Stomach (tissue), 9 donors: ENCODE data around the gene ANKRA2. TPM values are rescaled to one million over a fixed set of nuclear protein-coding genes. Genes with fewer than 3 reads are reported as not detected.
A peak's percentile ranks its signal among the peaks of the same experiment; 100 is the strongest.

ENCODE experiments used
- DNase-seq, 2 donors: peaks; one replicate each; pipeline versions ENCODE4 v3.0.0 to v3.0.0-alpha.2; 2013 to 2019
- H3K27ac ChIP-seq, 5 donors: fragments of 200-600 bp in 4 of 5; sonication (generic) in 4 of 5; one replicate each; pipeline ENCODE4 v1.5.1; 2013 to 2019; ENCODE audit warnings: mild to moderate bottlenecking in 1 of 5, moderate library complexity in 1 of 5
- H3K27me3 ChIP-seq, 3 donors: fragments of 200-600 bp; sonication (generic); one replicate each; pipeline ENCODE4 v1.5.1; 2017 to 2019; ENCODE audit warnings: mixed run types in 1 of 3
- H3K36me3 ChIP-seq, 4 donors: fragments of 200-600 bp; sonication (generic); 1 replicate in 3 of 4; 2 replicates in 1 of 4; pipeline ENCODE4 v1.5.1; 2016 to 2019
- H3K4me1 ChIP-seq, 4 donors: fragments of 200-600 bp; sonication (generic); one replicate each; pipeline ENCODE4 v1.5.1; 2016 to 2019
- H3K4me3 ChIP-seq, 4 donors: fragments of 200-600 bp; sonication (generic) in 3 of 4; one replicate each; pipeline ENCODE4 v1.5.1; 2016 to 2019; ENCODE audit warnings: mild to moderate bottlenecking in 1 of 4
- H3K9me3 ChIP-seq, 4 donors: fragments of 200-600 bp; sonication (generic); one replicate each; pipeline ENCODE4 v1.5.1; 2016 to 2019
- EP300 ChIP-seq: sonication (generic); formaldehyde crosslinking; IDR thresholded peaks from one replicate; pipeline ENCODE4 v1.6.1; 2017; ENCODE audit warnings: antibody characterized with exemption
- POLR2A ChIP-seq, 4 donors: fragments of 450-650 bp; IDR thresholded peaks; one replicate each; pipeline ENCODE4 v1.6.1; 2016; ENCODE audit warnings: antibody characterized with exemption in 4 of 4, control low read depth in 2 of 4, mild to moderate bottlenecking in 1 of 4, moderate library complexity in 1 of 4
- POLR2AphosphoS5 ChIP-seq, 3 donors: sonication (generic); formaldehyde crosslinking; IDR thresholded peaks; one replicate each; pipeline ENCODE4 v1.6.1; 2016; ENCODE audit warnings: antibody characterized with exemption in 3 of 3
- WGBS, 5 donors: extraction: QIAGEN DNeasy Blood & Tissue Kit in 3 of 5; methylation state at CpG; one replicate each; pipeline versions ENCODE4 v1.1.5 to v1.1.7; 2013 to 2018; 5-methylcytosine and 5-hydroxymethylcytosine counted together
- intact Hi-C: fragments of 100-400 bp; cut with DNase I; formaldehyde crosslinking; loops from one replicate; pipeline ENCODE4 v1.15.1; 2023; ENCODE audit warnings: low total_unique reads
- polyA plus RNA-seq, 3 donors: library from polyadenylated mRNA; stranded (reverse); fragments of 200-250 nt; gene quantifications; one replicate each; pipeline ENCODE4 v1.2.3, GENCODE V29; 2013
- total RNA-seq, 5 donors: library from RNA; depleted of rRNA; stranded (reverse); fragments of >200 nt; gene quantifications; one replicate each; pipeline versions ENCODE4 v1.1.0 to v1.2.3, GENCODE V29; 2014 to 2016
- TF ChIP-seq, protein P1 (sequence below), 7 experiments: fragments of 450-650 bp in 4 of 7; fragments of 200-600 bp in 3 of 7; sonication (generic) in 3 of 7; IDR thresholded peaks; one replicate each; pipeline ENCODE4 v1.5.1; 2016 to 2019; ENCODE audit warnings: antibody characterized with exemption in 7 of 7, control low read depth in 2 of 7, mild to moderate bottlenecking in 1 of 7
- donor health status: healthy with polysubstance abuse.
- donor health status: Bipolar disorder and iron deficiency.
- donor health status: healthy.

The ANKRA2 gene
- total and polyA plus RNA-seq, 8 donors: 2.0 to 115 (median 24.0) TPM

DNA sequence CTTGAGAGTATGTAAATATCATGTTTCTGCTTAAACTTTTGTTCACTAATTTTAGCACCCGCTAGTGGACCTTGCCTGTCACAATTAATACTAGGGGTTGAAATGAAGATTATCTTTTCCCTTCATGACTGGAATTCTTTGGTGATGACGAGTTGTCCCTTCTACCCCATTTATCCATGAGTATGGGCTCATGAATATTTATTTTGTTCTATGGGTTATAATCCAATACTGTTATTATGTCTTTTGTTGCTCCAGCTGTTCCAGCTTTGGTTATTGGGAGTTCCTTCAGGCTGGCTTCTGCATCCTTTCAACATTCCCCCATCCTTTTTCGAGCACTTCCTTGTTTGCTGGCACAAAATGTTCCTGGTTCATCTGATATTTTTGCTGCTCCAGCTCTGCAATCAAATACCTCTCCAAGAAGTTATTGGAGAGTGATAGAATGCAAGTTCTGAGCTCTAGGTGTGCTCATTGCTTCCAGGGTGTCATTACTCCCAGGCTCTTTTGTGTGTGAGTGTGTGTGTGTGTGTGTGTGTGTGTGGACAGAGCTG, 40.8 kb upstream of the ANKRA2 start:
- Histone ChIP-seq H3K27ac (peak overlapping the region; percentile 48 to 82 (median 68)), H3K4me3 (no peak overlapping the region), H3K9me3 (peaks cover 0 to 11% (median 3%) of the 10 kb centered on the region in 4 donors), H3K4me1 (peaks cover 7 to 17% (median 12%) of the 10 kb centered on the region in 4 donors), H3K27me3 (no peaks in the 10 kb centered on the region), H3K36me3 (no peaks in the 10 kb centered on the region)
- intact Hi-C loops: no loop called here
- no peak for DNase-seq
- 25 to 50% (median 34%) methylated on average over 3 of the region's 3 CpGs for WGBS, 5 donors
- TF ChIP-seq POLR2AphosphoS5 (IDR thresholded peaks at IDR 0.05) (peak in 2 of 3 donors; percentile 60 to 83), EP300 (no peak), POLR2A (IDR thresholded peaks at IDR 0.05) (no peak)
- TF ChIP-seq, protein P1, sequence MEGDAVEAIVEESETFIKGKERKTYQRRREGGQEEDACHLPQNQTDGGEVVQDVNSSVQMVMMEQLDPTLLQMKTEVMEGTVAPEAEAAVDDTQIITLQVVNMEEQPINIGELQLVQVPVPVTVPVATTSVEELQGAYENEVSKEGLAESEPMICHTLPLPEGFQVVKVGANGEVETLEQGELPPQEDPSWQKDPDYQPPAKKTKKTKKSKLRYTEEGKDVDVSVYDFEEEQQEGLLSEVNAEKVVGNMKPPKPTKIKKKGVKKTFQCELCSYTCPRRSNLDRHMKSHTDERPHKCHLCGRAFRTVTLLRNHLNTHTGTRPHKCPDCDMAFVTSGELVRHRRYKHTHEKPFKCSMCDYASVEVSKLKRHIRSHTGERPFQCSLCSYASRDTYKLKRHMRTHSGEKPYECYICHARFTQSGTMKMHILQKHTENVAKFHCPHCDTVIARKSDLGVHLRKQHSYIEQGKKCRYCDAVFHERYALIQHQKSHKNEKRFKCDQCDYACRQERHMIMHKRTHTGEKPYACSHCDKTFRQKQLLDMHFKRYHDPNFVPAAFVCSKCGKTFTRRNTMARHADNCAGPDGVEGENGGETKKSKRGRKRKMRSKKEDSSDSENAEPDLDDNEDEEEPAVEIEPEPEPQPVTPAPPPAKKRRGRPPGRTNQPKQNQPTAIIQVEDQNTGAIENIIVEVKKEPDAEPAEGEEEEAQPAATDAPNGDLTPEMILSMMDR (IDR thresholded peaks at IDR 0.05): no peak

DNA sequence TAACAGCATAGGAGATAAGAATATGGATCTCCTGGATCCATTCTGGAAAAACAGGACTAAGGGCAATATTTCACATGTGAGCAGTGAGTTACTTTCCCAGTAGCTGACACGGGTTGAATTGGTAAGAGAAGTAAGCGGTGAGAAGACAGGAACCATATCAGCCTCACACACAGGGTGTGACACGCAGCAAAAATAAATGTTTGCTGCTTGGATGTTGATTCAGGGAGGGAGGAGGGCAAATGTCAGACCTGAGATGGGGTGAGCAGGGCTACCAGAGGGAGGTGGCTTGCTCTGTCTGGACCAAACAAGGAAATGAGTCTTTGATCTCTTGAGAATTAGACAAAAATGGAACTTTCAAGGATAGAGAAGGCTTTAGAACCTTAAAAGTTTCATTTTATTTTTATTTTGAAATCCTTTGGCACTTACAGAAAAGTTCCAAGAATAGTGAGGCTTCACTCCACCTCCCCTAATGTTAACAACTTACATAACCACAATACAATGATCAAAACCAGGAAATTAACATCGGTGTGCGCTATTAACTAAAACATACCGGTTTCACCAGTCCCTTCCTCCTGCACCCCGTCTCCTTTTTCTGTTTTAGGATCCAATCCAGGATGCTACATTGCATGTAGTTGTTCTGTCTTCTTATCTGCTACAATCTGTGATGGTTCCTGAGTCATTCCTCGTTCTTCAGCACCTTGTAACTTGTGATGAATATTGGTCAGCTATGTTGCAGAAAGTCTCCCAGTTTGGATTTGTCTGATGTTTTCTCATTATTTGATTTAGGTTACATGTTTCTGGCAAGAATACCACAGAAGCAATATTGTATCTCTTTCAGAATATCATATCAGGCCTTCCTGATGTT, 40.0 kb upstream of the ANKRA2 start:
- no peaks in the 10 kb centered on the region for H3K36me3 ChIP-seq
- TF ChIP-seq POLR2AphosphoS5 (IDR thresholded peaks at IDR 0.05) (peak in 2 of 3 donors; percentile 80 to 91), POLR2A (IDR thresholded peaks at IDR 0.05) (no peak)
- H3K27me3 ChIP-seq: no peaks in the 10 kb centered on the region
- peaks cover 0 to 11% (median 3%) of the 10 kb centered on the region in 4 donors for H3K9me3 ChIP-seq
- WGBS, 5 donors: 28 to 50% (median 38%) methylated on average over 8 of the region's 8 CpGs
- H3K27ac ChIP-seq: peak overlapping the region; percentile 48 to 82 (median 75)
- intact Hi-C loops: no loop called here
- peaks cover 7 to 17% (median 12%) of the 10 kb centered on the region in 4 donors for H3K4me1 ChIP-seq
- DNase-seq: peak; percentile 71 to 91
- no peak overlapping the region for H3K4me3 ChIP-seq

DNA sequence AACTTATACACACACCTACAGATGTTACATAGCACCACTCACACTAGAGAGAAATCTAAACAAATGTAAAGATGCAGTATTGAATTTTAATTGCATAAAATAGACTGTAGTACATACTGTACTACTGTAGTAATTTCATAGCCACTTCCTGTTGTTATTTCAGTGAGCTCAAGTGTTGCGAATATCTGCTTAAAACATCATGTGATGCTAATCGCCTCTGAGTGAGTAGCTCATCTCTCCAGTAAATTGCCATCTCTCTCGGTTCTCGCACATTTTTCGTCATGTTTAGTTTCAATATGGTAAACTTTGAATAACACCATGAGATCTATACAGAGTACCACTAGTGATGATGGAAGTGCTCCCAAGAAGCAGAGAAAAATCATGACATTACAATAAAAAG, 38.6 kb upstream of the ANKRA2 start:
- Histone ChIP-seq H3K4me3 (no peak overlapping the region), H3K27ac (peak overlapping the region in 1 of 5 donors; percentile 82), H3K27me3 (no peaks in the 10 kb centered on the region), H3K4me1 (peaks cover 7 to 17% (median 12%) of the 10 kb centered on the region in 4 donors), H3K36me3 (no peaks in the 10 kb centered on the region), H3K9me3 (peaks cover 0 to 11% (median 3%) of the 10 kb centered on the region in 4 donors)
- intact Hi-C loops: no loop called here
- no peak for DNase-seq
- no peak for TF ChIP-seq POLR2A (IDR thresholded peaks at IDR 0.05)
- 86 to 94% (median 91%) methylated on average over 5 of the region's 5 CpGs for WGBS, 5 donors

DNA sequence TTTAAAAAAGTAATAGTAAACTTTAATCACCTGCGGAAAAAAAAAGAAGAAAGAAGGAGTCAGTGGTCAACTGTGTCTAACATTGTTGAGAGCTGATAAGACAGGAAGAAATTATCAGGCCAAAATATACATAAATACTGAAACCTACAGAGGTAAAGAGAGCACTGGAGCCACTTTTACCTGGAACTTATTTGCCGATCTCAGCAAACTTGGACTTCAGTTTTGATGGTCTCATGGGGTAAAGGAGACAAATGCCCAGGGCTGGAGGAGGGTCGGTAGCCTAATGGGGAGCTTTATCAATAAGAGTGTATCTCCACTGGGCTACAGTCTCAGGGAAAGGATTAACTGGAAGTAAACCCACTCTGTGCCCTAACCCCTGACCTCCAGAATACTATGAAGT, 33.9 kb upstream of the ANKRA2 start:
- intact Hi-C loops: no loop called here
- Histone ChIP-seq H3K4me3 (no peak overlapping the region), H3K4me1 (no peaks in the 10 kb centered on the region), H3K27ac (no peak overlapping the region), H3K36me3 (no peaks in the 10 kb centered on the region), H3K27me3 (no peaks in the 10 kb centered on the region), H3K9me3 (peaks cover 0 to 11% (median 3%) of the 10 kb centered on the region in 4 donors)
- 47 to 79% (median 61%) methylated on average over 3 of the region's 3 CpGs for WGBS, 5 donors
- DNase-seq: no peak
- TF ChIP-seq, protein P1 (IDR thresholded peaks at IDR 0.05): no peak
- TF ChIP-seq POLR2AphosphoS5 (IDR thresholded peaks at IDR 0.05) (no peak), EP300 (no peak), POLR2A (IDR thresholded peaks at IDR 0.05) (no peak)

DNA sequence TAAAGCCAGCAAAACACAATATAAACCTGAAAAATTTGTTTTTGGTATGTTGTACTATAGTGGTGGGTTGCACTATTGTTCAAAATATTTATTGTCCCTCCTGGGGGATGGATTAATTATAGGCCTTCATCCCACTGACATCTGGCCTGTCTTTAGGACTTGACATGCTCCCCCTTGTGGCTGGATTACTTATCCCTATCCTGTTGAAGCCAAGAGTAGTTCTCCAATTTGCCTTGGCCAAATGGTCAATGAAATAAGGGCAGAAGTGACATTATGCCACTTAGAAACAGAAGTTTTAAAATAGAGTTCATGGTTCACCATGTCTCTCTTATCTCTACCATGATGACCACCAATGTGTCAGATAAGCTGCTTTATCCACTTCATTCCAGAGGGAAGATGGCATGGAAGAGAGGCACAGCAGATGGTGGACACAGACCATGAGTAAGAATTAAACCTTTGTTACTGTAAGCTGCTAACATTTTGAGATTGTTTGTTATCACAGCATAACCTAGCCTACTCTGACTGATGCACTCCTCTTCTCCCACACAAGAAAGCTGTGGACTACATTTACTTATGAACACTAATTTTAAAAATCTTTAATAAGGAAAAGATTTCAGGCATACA, 31.4 kb upstream of the ANKRA2 start:
- no peaks in the 10 kb centered on the region for H3K27me3 ChIP-seq
- intact Hi-C loops: no loop called here
- H3K27ac ChIP-seq: no peak overlapping the region
- peak in 1 of 2 donors; percentile 41 for DNase-seq
- H3K4me1 ChIP-seq: peaks cover 0 to 3% (median under 1%) of the 10 kb centered on the region in 4 donors
- no peaks in the 10 kb centered on the region for H3K36me3 ChIP-seq
- no peak overlapping the region for H3K4me3 ChIP-seq
- peaks cover 0 to 5% (median 2%) of the 10 kb centered on the region in 4 donors for H3K9me3 ChIP-seq
- TF ChIP-seq EP300 (no peak), POLR2AphosphoS5 (IDR thresholded peaks at IDR 0.05) (no peak), POLR2A (IDR thresholded peaks at IDR 0.05) (no peak)
- TF ChIP-seq, protein P1 (IDR thresholded peaks at IDR 0.05): peak in 3 of 7 experiments; percentile 15 to 46 (median 45)
